Measurements from ENCODE around the gene ARSA. TPM values are rescaled to one million over a fixed set of nuclear protein-coding genes. Genes with fewer than 3 reads are reported as not detected.

ARSA gene
- total and polyA plus RNA-seq, 2 of the 13 experiments (the other 11 are each of a cell fraction or from before 2014, with no cell fraction given) = 9.0 to 11.5 TPM

DNA sequence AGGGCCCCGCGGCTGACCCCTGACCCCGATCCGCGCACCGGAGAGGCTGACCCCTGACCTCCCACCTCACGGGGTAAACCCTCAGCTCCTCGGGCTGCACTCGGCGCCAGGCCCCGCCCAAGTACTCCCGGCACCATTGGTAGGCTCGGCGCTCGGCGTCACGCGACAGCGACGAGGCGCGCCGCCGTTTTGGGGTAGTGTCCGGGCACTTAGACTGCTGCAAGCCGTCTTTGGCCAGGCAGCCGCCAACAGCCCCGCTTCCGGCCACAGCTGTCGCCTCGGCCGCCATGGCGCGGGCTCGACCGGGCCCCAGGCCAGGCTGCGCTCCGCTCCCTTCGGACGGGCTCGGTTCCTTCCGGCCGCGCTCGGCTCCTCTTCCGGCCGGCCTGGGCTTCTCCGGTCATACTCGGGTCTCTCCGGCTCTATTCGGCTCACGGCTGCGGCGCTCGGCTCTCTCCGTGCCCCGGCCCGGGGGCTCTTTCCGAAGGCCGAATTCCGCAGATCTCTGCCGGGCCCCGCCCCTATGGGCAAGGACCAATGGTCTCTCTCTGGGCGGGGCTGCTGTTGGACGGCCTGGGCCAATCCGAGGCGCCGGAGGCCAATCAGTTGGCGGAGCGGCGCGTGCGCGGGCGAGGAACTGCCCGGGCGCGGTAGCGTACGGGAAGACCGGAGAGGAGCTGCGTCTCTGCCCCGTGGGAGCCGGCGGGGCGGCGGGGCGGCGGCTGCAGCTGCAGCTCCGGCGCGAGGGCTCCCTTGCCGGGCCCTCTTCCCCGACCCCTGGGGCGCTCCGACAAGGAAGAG lies 45.3 kb downstream of the ARSA start, which contains the start of gene CHKB (continued):
- TF ChIP-seq, protein P1, sequence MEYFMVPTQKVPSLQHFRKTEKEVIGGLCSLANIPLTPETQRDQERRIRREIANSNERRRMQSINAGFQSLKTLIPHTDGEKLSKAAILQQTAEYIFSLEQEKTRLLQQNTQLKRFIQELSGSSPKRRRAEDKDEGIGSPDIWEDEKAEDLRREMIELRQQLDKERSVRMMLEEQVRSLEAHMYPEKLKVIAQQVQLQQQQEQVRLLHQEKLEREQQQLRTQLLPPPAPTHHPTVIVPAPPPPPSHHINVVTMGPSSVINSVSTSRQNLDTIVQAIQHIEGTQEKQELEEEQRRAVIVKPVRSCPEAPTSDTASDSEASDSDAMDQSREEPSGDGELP (IDR thresholded peaks at IDR 0.05; ENCODE audit: borderline replicate concordance, low read depth) = peak; percentile 23; the same call in 1 of the 2 replicates
- TF ChIP-seq ARHGAP35 (CRISPR knock-in tag; IDR thresholded peaks at IDR 0.05; ENCODE audit: borderline replicate concordance) (no peak), GABPB1 (CRISPR knock-in tag; IDR thresholded peaks at IDR 0.05) (peak; percentile 91), HOXD1 (CRISPR knock-in tag; IDR thresholded peaks at IDR 0.05) (peak; percentile 68), ZNF572 (CRISPR knock-in tag; IDR thresholded peaks at IDR 0.05) (no peak), KDM3A (CRISPR knock-in tag; IDR thresholded peaks at IDR 0.05; ENCODE audit: low read depth) (0 out of 2 replicates have a peak, but pooled peaks have one; percentile 40), SOX13 (IDR thresholded peaks at IDR 0.05) (no peak), SOX13 (CRISPR knock-in tag; conservative IDR thresholded peaks at IDR 0.05 in 1 of 2, IDR thresholded peaks at IDR 0.05 in 1 of 2) (no peak), EP300 (IDR thresholded peaks at IDR 0.05; ENCODE audit: low read depth in 2 of 2, low read length in 2 of 2) (no peak), EP300 (CRISPR knock-in tag; IDR thresholded peaks at IDR 0.05; ENCODE audit: borderline replicate concordance) (peak; percentile 51; the same call in 1 of the 2 replicates), GATAD2A (CRISPR knock-in tag; IDR thresholded peaks at IDR 0.05) (no peak), KDM5B (CRISPR knock-in tag; IDR thresholded peaks at IDR 0.05; ENCODE audit: borderline replicate concordance) (peak; percentile 83), ZNF652 (CRISPR knock-in tag; IDR thresholded peaks at IDR 0.05; ENCODE audit: borderline replicate concordance, low read depth) (no peak), HNF4A (CRISPR knock-in tag; IDR thresholded peaks at IDR 0.05) (no peak), CHD4 (IDR thresholded peaks at IDR 0.05; ENCODE audit: borderline replicate concordance, low read length) (no peak), ZFX (CRISPR knock-in tag; IDR thresholded peaks at IDR 0.05; ENCODE audit: low read depth) (peak; percentile 86), KLF6 (CRISPR knock-in tag; IDR thresholded peaks at IDR 0.05) (no peak; the same call in 1 of the 2 replicates), FOXK1 (CRISPR knock-in tag; IDR thresholded peaks at IDR 0.05; ENCODE audit: borderline replicate concordance, low read depth) (no peak; the same call in 1 of the 2 replicates), TEAD3 (CRISPR knock-in tag; optimal IDR thresholded peaks at IDR 0.05; ENCODE audit: borderline replicate concordance) (peak; percentile 43), IKZF1 (IDR thresholded peaks at IDR 0.05) (no peak)
- TF ChIP-seq, protein P2, sequence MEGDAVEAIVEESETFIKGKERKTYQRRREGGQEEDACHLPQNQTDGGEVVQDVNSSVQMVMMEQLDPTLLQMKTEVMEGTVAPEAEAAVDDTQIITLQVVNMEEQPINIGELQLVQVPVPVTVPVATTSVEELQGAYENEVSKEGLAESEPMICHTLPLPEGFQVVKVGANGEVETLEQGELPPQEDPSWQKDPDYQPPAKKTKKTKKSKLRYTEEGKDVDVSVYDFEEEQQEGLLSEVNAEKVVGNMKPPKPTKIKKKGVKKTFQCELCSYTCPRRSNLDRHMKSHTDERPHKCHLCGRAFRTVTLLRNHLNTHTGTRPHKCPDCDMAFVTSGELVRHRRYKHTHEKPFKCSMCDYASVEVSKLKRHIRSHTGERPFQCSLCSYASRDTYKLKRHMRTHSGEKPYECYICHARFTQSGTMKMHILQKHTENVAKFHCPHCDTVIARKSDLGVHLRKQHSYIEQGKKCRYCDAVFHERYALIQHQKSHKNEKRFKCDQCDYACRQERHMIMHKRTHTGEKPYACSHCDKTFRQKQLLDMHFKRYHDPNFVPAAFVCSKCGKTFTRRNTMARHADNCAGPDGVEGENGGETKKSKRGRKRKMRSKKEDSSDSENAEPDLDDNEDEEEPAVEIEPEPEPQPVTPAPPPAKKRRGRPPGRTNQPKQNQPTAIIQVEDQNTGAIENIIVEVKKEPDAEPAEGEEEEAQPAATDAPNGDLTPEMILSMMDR (CRISPR knock-in tag; IDR thresholded peaks at IDR 0.05) = 0 out of 2 replicates have a peak, but pooled peaks have one; percentile 4
- TF ChIP-seq, protein P3, sequence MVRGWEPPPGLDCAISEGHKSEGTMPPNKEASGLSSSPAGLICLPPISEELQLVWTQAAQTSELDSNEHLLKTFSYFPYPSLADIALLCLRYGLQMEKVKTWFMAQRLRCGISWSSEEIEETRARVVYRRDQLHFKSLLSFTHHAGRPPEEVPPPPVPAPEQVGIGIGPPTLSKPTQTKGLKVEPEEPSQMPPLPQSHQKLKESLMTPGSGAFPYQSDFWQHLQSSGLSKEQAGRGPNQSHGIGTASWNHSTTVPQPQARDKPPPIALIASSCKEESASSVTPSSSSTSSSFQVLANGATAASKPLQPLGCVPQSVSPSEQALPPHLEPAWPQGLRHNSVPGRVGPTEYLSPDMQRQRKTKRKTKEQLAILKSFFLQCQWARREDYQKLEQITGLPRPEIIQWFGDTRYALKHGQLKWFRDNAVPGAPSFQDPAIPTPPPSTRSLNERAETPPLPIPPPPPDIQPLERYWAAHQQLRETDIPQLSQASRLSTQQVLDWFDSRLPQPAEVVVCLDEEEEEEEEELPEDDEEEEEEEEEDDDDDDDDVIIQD (CRISPR knock-in tag; IDR thresholded peaks at IDR 0.05; ENCODE audit: low read depth) = no peak
- TF ChIP-seq, protein P4, sequence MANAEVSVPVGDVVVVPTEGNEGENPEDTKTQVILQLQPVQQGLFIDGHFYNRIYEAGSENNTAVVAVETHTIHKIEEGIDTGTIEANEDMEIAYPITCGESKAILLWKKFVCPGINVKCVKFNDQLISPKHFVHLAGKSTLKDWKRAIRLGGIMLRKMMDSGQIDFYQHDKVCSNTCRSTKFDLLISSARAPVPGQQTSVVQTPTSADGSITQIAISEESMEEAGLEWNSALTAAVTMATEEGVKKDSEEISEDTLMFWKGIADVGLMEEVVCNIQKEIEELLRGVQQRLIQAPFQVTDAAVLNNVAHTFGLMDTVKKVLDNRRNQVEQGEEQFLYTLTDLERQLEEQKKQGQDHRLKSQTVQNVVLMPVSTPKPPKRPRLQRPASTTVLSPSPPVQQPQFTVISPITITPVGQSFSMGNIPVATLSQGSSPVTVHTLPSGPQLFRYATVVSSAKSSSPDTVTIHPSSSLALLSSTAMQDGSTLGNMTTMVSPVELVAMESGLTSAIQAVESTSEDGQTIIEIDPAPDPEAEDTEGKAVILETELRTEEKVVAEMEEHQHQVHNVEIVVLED (CRISPR knock-in tag; IDR thresholded peaks at IDR 0.05; ENCODE audit: borderline replicate concordance) = peak; percentile 68
- TF ChIP-seq, protein P5, sequence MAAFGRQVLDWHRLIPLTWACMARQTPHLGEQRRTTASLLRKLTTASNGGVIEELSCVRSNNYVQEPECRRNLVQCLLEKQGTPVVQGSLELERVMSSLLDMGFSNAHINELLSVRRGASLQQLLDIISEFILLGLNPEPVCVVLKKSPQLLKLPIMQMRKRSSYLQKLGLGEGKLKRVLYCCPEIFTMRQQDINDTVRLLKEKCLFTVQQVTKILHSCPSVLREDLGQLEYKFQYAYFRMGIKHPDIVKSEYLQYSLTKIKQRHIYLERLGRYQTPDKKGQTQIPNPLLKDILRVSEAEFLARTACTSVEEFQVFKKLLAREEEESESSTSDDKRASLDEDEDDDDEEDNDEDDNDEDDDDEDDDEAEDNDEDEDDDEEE (CRISPR knock-in tag; IDR thresholded peaks at IDR 0.05) = peak; percentile 90; the same call in 1 of the 2 replicates

Data from HepG2 (cell line).